HG03139 (cell line): ENCODE results near the gene CYP4A11.
"Not testable (repeated sequence)": the region's sequence is repeated elsewhere in the genome, so short reads cannot be mapped to it uniquely, and the experiment has no call there.

Experiments
- ATAC-seq: cut with Tn5 transposase; IDR thresholded peaks from one replicate; pipeline ENCODE4 v1.9.1; 2021; ENCODE audit not compliant: unreplicated experiment

Gene CYP4A11

GRCh38 chr1:46927249-46927835 is 13.9 kb downstream of the CYP4A11 start:
- ATAC-seq, result no peak

DNA sequence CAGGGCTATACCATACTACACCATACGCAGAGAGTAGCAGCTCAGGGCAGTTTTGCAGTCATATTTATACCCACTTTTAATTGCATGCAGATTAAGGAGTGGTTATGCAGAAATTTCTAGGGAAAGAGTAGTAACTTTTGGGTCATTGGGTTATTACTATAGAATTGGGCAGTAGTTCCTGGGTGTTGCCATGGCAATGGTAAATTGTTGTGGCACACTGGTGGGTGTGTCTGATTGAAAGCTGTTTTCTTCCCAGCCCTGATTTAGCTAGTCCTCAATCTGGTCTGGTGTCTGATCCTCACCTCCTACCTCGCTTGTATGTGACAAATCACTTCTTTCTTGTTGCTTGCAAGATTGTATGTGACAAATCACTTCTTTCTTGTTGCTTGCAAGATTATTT is 30.5 kb downstream of the CYP4A11 start:
- no peak for ATAC-seq

DNA sequence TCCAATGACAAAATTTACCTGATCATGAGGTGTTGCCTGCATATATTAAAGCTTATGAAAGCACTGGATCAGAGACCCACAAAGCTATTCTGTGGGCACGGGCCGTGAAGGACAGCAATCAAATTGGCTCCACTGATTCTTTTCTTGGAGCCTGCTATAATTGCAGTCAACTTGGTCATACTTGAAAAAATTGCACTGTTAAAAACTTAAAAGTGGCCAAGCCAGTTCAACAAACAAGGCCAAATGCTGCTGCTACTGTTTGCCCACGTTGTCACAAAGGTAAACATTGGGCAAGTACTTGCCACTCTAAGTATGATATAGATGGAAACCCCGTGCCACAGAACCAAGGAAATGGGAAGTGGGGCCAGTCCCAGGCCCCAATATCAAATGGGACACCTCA is 37.8 kb downstream of the CYP4A11 start:
- no peak for ATAC-seq

- no peak for ATAC-seq
Observed at GRCh38 chr1:46900401-46900800, 40.9 kb downstream of the CYP4A11 start.

GRCh38 chr1:46881656-46882055 is 59.6 kb downstream of the CYP4A11 start:
- not testable (repeated sequence) for ATAC-seq
